ENCODE measurements around the gene HYI.

- TF ChIP-seq CTCF (IDR thresholded peaks at IDR 0.05; ENCODE audit: insufficient read depth, low read length) (no peak), REST (IDR thresholded peaks at IDR 0.05; ENCODE audit: insufficient replicate concordance, low read depth) (no peak), POLR2AphosphoS5 (IDR thresholded peaks at IDR 0.05; ENCODE audit: low read depth) (no peak), GABPA (IDR thresholded peaks at IDR 0.05; ENCODE audit: low read depth) (no peak)
Observed at GRCh38 chr1:43491061-43491460, 37.3 kb upstream of the HYI start.
